Measurements from ENCODE around the gene BCL11A. TPM values are rescaled to one million over a fixed set of nuclear protein-coding genes. Genes with fewer than 3 reads are reported as not detected.
A peak's percentile ranks its signal among the peaks of the same experiment; 100 is the strongest.

Gene BCL11A
- total and polyA plus RNA-seq, 7 donors: 3.6 to 39.6 (median 16.3) TPM

DNA sequence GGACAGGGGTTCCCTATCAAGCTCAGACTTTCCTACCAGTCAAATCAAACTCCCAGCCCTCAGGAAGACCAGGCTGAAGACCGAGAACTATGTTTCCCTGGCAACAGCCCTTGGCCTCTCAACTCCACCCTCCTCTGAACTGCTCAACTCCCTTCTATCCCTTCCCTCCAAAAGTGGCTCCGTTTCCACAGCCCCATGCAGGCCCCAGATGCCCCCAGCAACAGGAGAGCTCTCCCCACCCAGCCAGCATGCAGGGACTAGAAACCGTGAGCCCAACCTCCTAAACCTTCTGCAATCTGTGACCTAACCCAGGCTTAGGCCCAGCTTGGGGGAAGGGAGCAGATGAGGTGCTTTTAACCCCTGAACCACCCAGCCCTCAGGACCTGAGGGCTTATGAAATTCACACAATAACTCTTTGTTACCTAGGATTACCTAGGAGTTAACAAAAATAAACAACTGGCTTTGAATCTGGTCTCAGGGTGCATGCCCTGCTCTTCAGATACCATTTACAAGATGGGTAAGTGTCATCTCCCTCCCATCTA, 87.2 kb downstream of the BCL11A start:
- H3K36me3 ChIP-seq: peaks cover 0 to 11% (median 7%) of the 10 kb centered on the region in 4 donors
- no peaks in the 10 kb centered on the region for H3K9me3 ChIP-seq
- intact Hi-C loops (cut with DNase I): no loop called here
- H3K4me3 ChIP-seq: no peak overlapping the region
- H3K4me1 ChIP-seq: peaks cover 0 to 26% (median 17%) of the 10 kb centered on the region in 4 donors
- TF ChIP-seq, protein P1, sequence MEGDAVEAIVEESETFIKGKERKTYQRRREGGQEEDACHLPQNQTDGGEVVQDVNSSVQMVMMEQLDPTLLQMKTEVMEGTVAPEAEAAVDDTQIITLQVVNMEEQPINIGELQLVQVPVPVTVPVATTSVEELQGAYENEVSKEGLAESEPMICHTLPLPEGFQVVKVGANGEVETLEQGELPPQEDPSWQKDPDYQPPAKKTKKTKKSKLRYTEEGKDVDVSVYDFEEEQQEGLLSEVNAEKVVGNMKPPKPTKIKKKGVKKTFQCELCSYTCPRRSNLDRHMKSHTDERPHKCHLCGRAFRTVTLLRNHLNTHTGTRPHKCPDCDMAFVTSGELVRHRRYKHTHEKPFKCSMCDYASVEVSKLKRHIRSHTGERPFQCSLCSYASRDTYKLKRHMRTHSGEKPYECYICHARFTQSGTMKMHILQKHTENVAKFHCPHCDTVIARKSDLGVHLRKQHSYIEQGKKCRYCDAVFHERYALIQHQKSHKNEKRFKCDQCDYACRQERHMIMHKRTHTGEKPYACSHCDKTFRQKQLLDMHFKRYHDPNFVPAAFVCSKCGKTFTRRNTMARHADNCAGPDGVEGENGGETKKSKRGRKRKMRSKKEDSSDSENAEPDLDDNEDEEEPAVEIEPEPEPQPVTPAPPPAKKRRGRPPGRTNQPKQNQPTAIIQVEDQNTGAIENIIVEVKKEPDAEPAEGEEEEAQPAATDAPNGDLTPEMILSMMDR (IDR thresholded peaks at IDR 0.05): no peak
- TF ChIP-seq POLR2A (IDR thresholded peaks at IDR 0.05) (no peak), EP300 (IDR thresholded peaks at IDR 0.05) (no peak), POLR2AphosphoS5 (IDR thresholded peaks at IDR 0.05) (no peak)
- DNase-seq: no peak
- no peaks in the 10 kb centered on the region for H3K27me3 ChIP-seq
- 51 to 82% methylated on average over 3 of the region's 3 CpGs for WGBS, 2 donors
- H3K27ac ChIP-seq: peak overlapping the region in 2 of 4 donors; percentile 19 to 47

GRCh38 chr2:60465736-60466135, 87.7 kb downstream of the BCL11A start:
- Histone ChIP-seq H3K27ac (peak overlapping the region in 2 of 4 donors; percentile 19 to 47), H3K9me3 (no peaks in the 10 kb centered on the region), H3K36me3 (peaks cover 4 to 16% (median 9%) of the 10 kb centered on the region in 4 donors), H3K4me3 (no peak overlapping the region), H3K4me1 (peaks cover 0 to 26% (median 17%) of the 10 kb centered on the region in 4 donors), H3K27me3 (no peaks in the 10 kb centered on the region)
- WGBS, 2 donors: 62 to 67% methylated on average over 4 of the region's 4 CpGs
- intact Hi-C loops (cut with DNase I): no loop called here
- TF ChIP-seq, protein P1 (IDR thresholded peaks at IDR 0.05): no peak
- TF ChIP-seq EP300 (IDR thresholded peaks at IDR 0.05) (no peak), POLR2A (IDR thresholded peaks at IDR 0.05) (no peak), POLR2AphosphoS5 (IDR thresholded peaks at IDR 0.05) (no peak)
- DNase-seq: no peak

- DNase-seq: peak; percentile 77
- intact Hi-C loops (cut with DNase I): no loop called here
- Histone ChIP-seq H3K36me3 (peaks cover 4 to 21% (median 12%) of the 10 kb centered on the region in 4 donors), H3K27ac (peak overlapping the region in 3 of 4 donors; percentile 41 to 73 (median 68)), H3K4me1 (peaks cover 0 to 26% (median 13%) of the 10 kb centered on the region in 4 donors), H3K4me3 (peak overlapping the region in 1 of 4 donors; percentile 3), H3K9me3 (no peaks in the 10 kb centered on the region), H3K27me3 (no peaks in the 10 kb centered on the region)
- WGBS, 2 donors: 57 to 83% methylated on average over 6 of the region's 6 CpGs
- TF ChIP-seq POLR2A (IDR thresholded peaks at IDR 0.05) (no peak), POLR2AphosphoS5 (IDR thresholded peaks at IDR 0.05) (peak in 1 of 4 donors; percentile 10), EP300 (IDR thresholded peaks at IDR 0.05) (no peak)
Observed at GRCh38 chr2:60463249-60463648, 90.2 kb downstream of the BCL11A start.

- 97 to 98% methylated on average over 47 of the region's 47 CpGs for WGBS, 2 donors
- TF ChIP-seq EP300 (IDR thresholded peaks at IDR 0.05) (no peak), POLR2A (IDR thresholded peaks at IDR 0.05) (no peak), POLR2AphosphoS5 (IDR thresholded peaks at IDR 0.05) (no peak)
- TF ChIP-seq, protein P1 (IDR thresholded peaks at IDR 0.05): no peak
- H3K4me3 ChIP-seq: no peak overlapping the region
- DNase-seq: no peak
- peaks cover 4 to 21% (median 12%) of the 10 kb centered on the region in 4 donors for H3K36me3 ChIP-seq
- peaks cover 0 to 26% (median 13%) of the 10 kb centered on the region in 4 donors for H3K4me1 ChIP-seq
- intact Hi-C loops (cut with DNase I): no loop called here
- no peaks in the 10 kb centered on the region for H3K27me3 ChIP-seq
- H3K9me3 ChIP-seq: no peaks in the 10 kb centered on the region
- H3K27ac ChIP-seq: no peak overlapping the region
Observed at GRCh38 chr2:60461421-60462108, 91.9 kb downstream of the BCL11A start.
